ENCODE data around the gene R3HCC1L.

R3HCC1L gene

GRCh38 chr10:98256692-98257091 is 122.2 kb downstream of the R3HCC1L start:
- peaks cover 7% of the 10 kb centered on the region for H3K4me1 ChIP-seq (ENCODE audit: control insufficient read depth, insufficient read depth, low read length)
- H3K27ac ChIP-seq (ENCODE audit: insufficient read depth, low read depth, low read length, poor library complexity, severe bottlenecking), result no peak overlapping the region
- WGBS, 2 experiments, result 94 to 96% methylated on average over 11 of the region's 11 CpGs
- H3K4me3 ChIP-seq (ENCODE audit: insufficient read depth, low read depth, low read length), result no peak overlapping the region
- H3K9me3 ChIP-seq (ENCODE audit: control insufficient read depth, low read length), result no peaks in the 10 kb centered on the region
- H3K36me3 ChIP-seq (ENCODE audit: control insufficient read depth, insufficient read depth, low read length), result no peaks in the 10 kb centered on the region
- H3K27me3 ChIP-seq (ENCODE audit: control insufficient read depth, insufficient read depth, low read length, poor library complexity, severe bottlenecking), result no peaks in the 10 kb centered on the region

- Histone ChIP-seq H3K4me1 (ENCODE audit: control insufficient read depth, insufficient read depth, low read length) (peaks cover 7% of the 10 kb centered on the region), H3K9me3 (ENCODE audit: control insufficient read depth, low read length) (no peaks in the 10 kb centered on the region), H3K27me3 (ENCODE audit: control insufficient read depth, insufficient read depth, low read length, poor library complexity, severe bottlenecking) (no peaks in the 10 kb centered on the region), H3K4me3 (ENCODE audit: insufficient read depth, low read depth, low read length) (no peak overlapping the region), H3K27ac (ENCODE audit: insufficient read depth, low read depth, low read length, poor library complexity, severe bottlenecking) (no peak overlapping the region), H3K36me3 (ENCODE audit: control insufficient read depth, insufficient read depth, low read length) (no peaks in the 10 kb centered on the region)
- 93 to 94% methylated on average over 12 of the region's 12 CpGs for WGBS, 2 experiments
Observed at GRCh38 chr10:98257198-98257597, 122.7 kb downstream of the R3HCC1L start.

- 95% methylated on average over 16 of the region's 16 CpGs for WGBS, 2 experiments
- Histone ChIP-seq H3K36me3 (ENCODE audit: control insufficient read depth, insufficient read depth, low read length) (no peaks in the 10 kb centered on the region), H3K27ac (ENCODE audit: insufficient read depth, low read depth, low read length, poor library complexity, severe bottlenecking) (no peak overlapping the region)
Observed at GRCh38 chr10:98257961-98258360, 123.5 kb downstream of the R3HCC1L start.

GRCh38 chr10:98258683-98259454 is 124.4 kb downstream of the R3HCC1L start:
- H3K9me3 ChIP-seq (ENCODE audit: control insufficient read depth, low read length), result no peaks in the 10 kb centered on the region
- 90 to 96% methylated on average over 13 of the region's 13 CpGs for WGBS, 2 experiments
- H3K27me3 ChIP-seq (ENCODE audit: control insufficient read depth, insufficient read depth, low read length, poor library complexity, severe bottlenecking), result no peaks in the 10 kb centered on the region

More at GRCh38 chr10:98257961-98258360, 123.5 kb downstream of the R3HCC1L start:
- peaks cover under 1% of the 10 kb centered on the region for H3K4me1 ChIP-seq (ENCODE audit: control insufficient read depth, insufficient read depth, low read length)
- H3K27me3 ChIP-seq (ENCODE audit: control insufficient read depth, insufficient read depth, low read length, poor library complexity, severe bottlenecking), result no peaks in the 10 kb centered on the region
- H3K9me3 ChIP-seq (ENCODE audit: control insufficient read depth, low read length), result no peaks in the 10 kb centered on the region
- no peak overlapping the region for H3K4me3 ChIP-seq (ENCODE audit: insufficient read depth, low read depth, low read length)

GRCh38 chr10:98259606-98260315 is 125.3 kb downstream of the R3HCC1L start:
- H3K27me3 ChIP-seq (ENCODE audit: control insufficient read depth, insufficient read depth, low read length, poor library complexity, severe bottlenecking), result no peaks in the 10 kb centered on the region
- no peak overlapping the region for H3K27ac ChIP-seq (ENCODE audit: insufficient read depth, low read depth, low read length, poor library complexity, severe bottlenecking)
- 89 to 92% methylated on average over 14 of the region's 14 CpGs for WGBS, 2 experiments
- no peaks in the 10 kb centered on the region for H3K36me3 ChIP-seq (ENCODE audit: control insufficient read depth, insufficient read depth, low read length)
- H3K4me1 ChIP-seq (ENCODE audit: control insufficient read depth, insufficient read depth, low read length), result no peaks in the 10 kb centered on the region
- no peaks in the 10 kb centered on the region for H3K9me3 ChIP-seq (ENCODE audit: control insufficient read depth, low read length)
- no peak overlapping the region for H3K4me3 ChIP-seq (ENCODE audit: insufficient read depth, low read depth, low read length)

More at GRCh38 chr10:98258683-98259454, 124.4 kb downstream of the R3HCC1L start:
- Histone ChIP-seq H3K27ac (ENCODE audit: insufficient read depth, low read depth, low read length, poor library complexity, severe bottlenecking) (no peak overlapping the region), H3K4me3 (ENCODE audit: insufficient read depth, low read depth, low read length) (no peak overlapping the region), H3K4me1 (ENCODE audit: control insufficient read depth, insufficient read depth, low read length) (no peaks in the 10 kb centered on the region), H3K36me3 (ENCODE audit: control insufficient read depth, insufficient read depth, low read length) (no peaks in the 10 kb centered on the region)

- no peaks in the 10 kb centered on the region for H3K27me3 ChIP-seq (ENCODE audit: control insufficient read depth, insufficient read depth, low read length, poor library complexity, severe bottlenecking)
- H3K9me3 ChIP-seq (ENCODE audit: control insufficient read depth, low read length), result no peaks in the 10 kb centered on the region
- no peaks in the 10 kb centered on the region for H3K4me1 ChIP-seq (ENCODE audit: control insufficient read depth, insufficient read depth, low read length)
- H3K4me3 ChIP-seq (ENCODE audit: insufficient read depth, low read depth, low read length), result no peak overlapping the region
- WGBS, 2 experiments, result 86 to 88% methylated on average over 9 of the region's 9 CpGs
- no peaks in the 10 kb centered on the region for H3K36me3 ChIP-seq (ENCODE audit: control insufficient read depth, insufficient read depth, low read length)
- no peak overlapping the region for H3K27ac ChIP-seq (ENCODE audit: insufficient read depth, low read depth, low read length, poor library complexity, severe bottlenecking)
Observed at GRCh38 chr10:98260350-98260749, 125.9 kb downstream of the R3HCC1L start.

GRCh38 chr10:98260752-98261151 is 126.3 kb downstream of the R3HCC1L start:
- 95 to 96% methylated on average over 14 of the region's 14 CpGs for whole genome bisulfite sequencing, 2 experiments
- H3K9me3 ChIP-seq (ENCODE audit: control insufficient read depth, low read length), result no peaks in the 10 kb centered on the region
- no peaks in the 10 kb centered on the region for H3K27me3 ChIP-seq (ENCODE audit: control insufficient read depth, insufficient read depth, low read length, poor library complexity, severe bottlenecking)
- no peaks in the 10 kb centered on the region for H3K36me3 ChIP-seq (ENCODE audit: control insufficient read depth, insufficient read depth, low read length)
- no peak overlapping the region for H3K27ac ChIP-seq (ENCODE audit: insufficient read depth, low read depth, low read length, poor library complexity, severe bottlenecking)
- H3K4me1 ChIP-seq (ENCODE audit: control insufficient read depth, insufficient read depth, low read length), result peaks cover under 1% of the 10 kb centered on the region
- no peak overlapping the region for H3K4me3 ChIP-seq (ENCODE audit: insufficient read depth, low read depth, low read length)

GRCh38 chr10:98261436-98262277 is 127.2 kb downstream of the R3HCC1L start:
- no peaks in the 10 kb centered on the region for H3K27me3 ChIP-seq (ENCODE audit: control insufficient read depth, insufficient read depth, low read length, poor library complexity, severe bottlenecking)
- peaks cover 10% of the 10 kb centered on the region for H3K4me1 ChIP-seq (ENCODE audit: control insufficient read depth, insufficient read depth, low read length)
- H3K9me3 ChIP-seq (ENCODE audit: control insufficient read depth, low read length), result no peaks in the 10 kb centered on the region
- no peaks in the 10 kb centered on the region for H3K36me3 ChIP-seq (ENCODE audit: control insufficient read depth, insufficient read depth, low read length)
- 89% methylated on average over 15 of the region's 15 CpGs for WGBS, 2 experiments
- H3K4me3 ChIP-seq (ENCODE audit: insufficient read depth, low read depth, low read length), result no peak overlapping the region
- no peak overlapping the region for H3K27ac ChIP-seq (ENCODE audit: insufficient read depth, low read depth, low read length, poor library complexity, severe bottlenecking)

- no peaks in the 10 kb centered on the region for H3K9me3 ChIP-seq (ENCODE audit: control insufficient read depth, low read length)
- WGBS, 2 experiments, result 91 to 92% methylated on average over 7 of the region's 7 CpGs
Observed at GRCh38 chr10:98262571-98262970, 128.1 kb downstream of the R3HCC1L start.

GRCh38 chr10:98263088-98263487 is 128.6 kb downstream of the R3HCC1L start:
- H3K27ac ChIP-seq (ENCODE audit: insufficient read depth, low read depth, low read length, poor library complexity, severe bottlenecking), result no peak overlapping the region
- no peaks in the 10 kb centered on the region for H3K36me3 ChIP-seq (ENCODE audit: control insufficient read depth, insufficient read depth, low read length)
- 91 to 95% methylated on average over 7 of the region's 7 CpGs for WGBS, 2 experiments
- H3K9me3 ChIP-seq (ENCODE audit: control insufficient read depth, low read length), result no peaks in the 10 kb centered on the region
- peaks cover 20% of the 10 kb centered on the region for H3K4me1 ChIP-seq (ENCODE audit: control insufficient read depth, insufficient read depth, low read length)
- H3K4me3 ChIP-seq (ENCODE audit: insufficient read depth, low read depth, low read length), result no peak overlapping the region
- no peaks in the 10 kb centered on the region for H3K27me3 ChIP-seq (ENCODE audit: control insufficient read depth, insufficient read depth, low read length, poor library complexity, severe bottlenecking)

More at GRCh38 chr10:98262571-98262970, 128.1 kb downstream of the R3HCC1L start:
- no peak overlapping the region for H3K27ac ChIP-seq (ENCODE audit: insufficient read depth, low read depth, low read length, poor library complexity, severe bottlenecking)
- H3K27me3 ChIP-seq (ENCODE audit: control insufficient read depth, insufficient read depth, low read length, poor library complexity, severe bottlenecking), result no peaks in the 10 kb centered on the region
- H3K4me1 ChIP-seq (ENCODE audit: control insufficient read depth, insufficient read depth, low read length), result peaks cover 16% of the 10 kb centered on the region
- H3K4me3 ChIP-seq (ENCODE audit: insufficient read depth, low read depth, low read length), result no peak overlapping the region
- no peaks in the 10 kb centered on the region for H3K36me3 ChIP-seq (ENCODE audit: control insufficient read depth, insufficient read depth, low read length)
